Fibroblast of skin of back (primary cell): Measurements from ENCODE around the gene DCLK2. TPM values are rescaled to one million over a fixed set of nuclear protein-coding genes. Genes with fewer than 3 reads are reported as not detected.

Experiments used
- DNase-seq: peaks from one replicate; pipeline ENCODE4 v3.0.0-alpha.2; 2013
- polyA plus RNA-seq, 2 experiments: library from polyadenylated mRNA; unstranded; fragments of 120-200 nt; gene quantifications; one replicate each; pipeline ENCODE4 v1.2.1, GENCODE V29; 2013; ENCODE audit not compliant: insufficient read length in 2 of 2

Gene DCLK2
- 7.6 TPM for polyA plus RNA-seq (2013, experiment 1 of 2; ENCODE audit: insufficient read length)
- 6.3 TPM for polyA plus RNA-seq (2013, experiment 2 of 2; ENCODE audit: insufficient read length)

DNA sequence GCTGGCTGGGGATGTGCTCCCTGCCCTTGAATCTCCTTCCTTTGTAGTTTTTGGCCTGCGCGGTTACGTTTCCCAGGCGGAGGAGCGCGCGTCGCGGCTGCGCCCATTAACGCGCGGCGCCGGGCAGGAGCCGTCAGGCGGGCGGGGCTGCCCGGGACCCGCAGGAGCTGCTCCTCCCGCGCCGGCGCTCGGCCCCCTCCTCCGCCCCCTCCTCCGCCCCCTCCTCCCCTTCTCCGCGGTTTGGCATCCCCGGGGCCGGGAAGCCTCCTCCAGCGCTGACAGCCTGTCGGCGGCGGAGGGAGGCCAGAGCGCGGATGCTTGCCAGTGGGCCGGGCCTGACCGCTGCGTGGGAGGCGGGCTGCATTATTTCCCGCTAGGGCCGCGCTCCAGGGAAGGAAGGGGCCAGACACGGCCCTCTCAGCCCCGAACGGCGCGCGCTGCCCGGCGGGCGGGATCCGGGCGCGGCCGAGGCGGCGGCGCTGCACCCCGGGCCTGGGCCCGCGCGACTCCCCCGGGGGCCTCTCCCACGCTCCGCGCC lies at the start of gene DCLK2:
DCLK2 (plus strand) TSS at position 405 of the 538 bp plus-strand sequence. CDS start 583 bp downstream, outside the sequence.
- DNase-seq: peak; percentile 85

DNA sequence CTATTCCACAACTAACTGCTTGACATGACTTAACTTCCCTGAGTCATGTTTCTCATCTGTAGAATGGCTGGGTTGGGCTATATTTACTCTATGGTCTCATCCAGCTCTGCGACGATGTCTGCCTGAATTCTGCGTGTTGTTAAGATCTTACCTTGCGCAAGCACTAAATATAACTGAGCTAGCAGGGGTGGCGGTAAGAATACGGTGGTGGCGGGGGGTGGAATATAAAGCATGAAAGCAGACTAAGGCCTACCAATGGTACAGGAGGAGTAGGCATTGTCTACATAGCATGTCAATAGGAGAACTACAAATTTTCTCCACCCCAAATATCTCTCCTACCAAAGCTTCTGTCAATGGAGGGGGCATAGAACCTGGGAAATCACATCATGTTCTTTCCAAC lies 45.7 kb upstream of the DCLK2 start:
- no peak for DNase-seq

DNA sequence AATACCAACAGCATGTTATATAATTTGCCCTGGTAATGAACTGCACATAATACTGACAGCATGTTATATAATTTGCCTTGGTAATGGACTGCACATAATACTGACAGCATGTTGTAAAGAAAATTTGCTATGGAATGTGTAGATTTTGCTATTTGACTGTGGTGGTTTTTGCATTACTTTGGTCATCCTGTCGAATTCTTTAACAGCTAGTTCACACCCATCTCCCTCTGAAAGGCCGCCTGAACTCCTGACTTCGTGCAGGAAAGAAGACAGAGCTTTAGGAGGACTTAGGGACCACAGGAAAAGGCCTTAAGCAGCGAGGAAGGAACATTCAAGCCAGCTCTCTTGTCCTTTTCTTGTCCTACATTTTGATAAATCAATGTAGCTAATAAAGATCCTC lies 45.2 kb upstream of the DCLK2 start:
- DNase-seq: peak; percentile 68

DNA sequence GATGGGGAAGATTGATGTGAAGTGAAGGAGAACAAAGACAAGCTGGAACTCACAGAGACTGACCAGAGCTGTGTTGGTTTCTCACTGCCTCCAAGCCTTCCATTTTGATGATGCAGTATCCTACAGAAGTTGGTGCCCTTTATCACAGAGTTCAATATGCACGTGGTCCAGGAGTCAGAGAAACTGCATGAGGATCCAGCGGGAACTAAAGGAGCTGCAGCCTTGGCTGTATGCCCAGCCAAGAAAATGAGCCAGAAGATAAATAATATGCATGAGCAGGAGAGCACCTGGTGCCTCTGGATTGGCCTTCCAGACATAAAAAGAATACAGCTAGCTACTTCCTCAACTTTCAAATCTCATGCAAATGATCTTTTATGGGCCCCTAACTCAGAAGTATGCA lies 44.3 kb upstream of the DCLK2 start:
- DNase-seq: peak; percentile 30

DNA sequence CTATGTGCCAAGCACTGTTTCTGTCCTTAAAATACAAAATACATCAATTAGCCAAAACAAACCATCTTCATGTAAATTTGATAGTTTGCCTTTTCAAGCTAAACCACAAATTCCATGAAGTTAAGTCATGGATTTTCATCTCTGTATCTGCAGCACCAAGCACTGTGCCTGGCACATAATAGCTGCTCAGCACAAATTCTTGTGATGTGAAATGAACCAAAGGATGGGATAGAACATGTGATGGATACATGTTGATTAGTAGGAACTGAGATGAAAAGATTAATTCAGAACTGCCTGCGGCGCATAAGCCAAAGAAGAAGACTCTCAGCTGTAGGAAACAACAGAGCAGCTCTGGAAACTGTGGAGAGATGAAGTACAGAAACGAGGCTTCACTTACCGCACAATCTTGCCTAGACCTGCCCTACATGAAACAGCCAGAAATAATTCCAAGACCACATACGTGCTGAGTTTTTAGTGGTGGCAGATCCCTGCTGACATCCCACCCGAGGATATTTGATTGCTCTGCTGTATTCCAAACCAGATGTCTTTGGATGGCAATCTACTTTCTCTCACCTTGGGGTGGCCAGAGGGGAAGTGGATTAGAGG lies 40.9 kb upstream of the DCLK2 start:
- no peak for DNase-seq

DNA sequence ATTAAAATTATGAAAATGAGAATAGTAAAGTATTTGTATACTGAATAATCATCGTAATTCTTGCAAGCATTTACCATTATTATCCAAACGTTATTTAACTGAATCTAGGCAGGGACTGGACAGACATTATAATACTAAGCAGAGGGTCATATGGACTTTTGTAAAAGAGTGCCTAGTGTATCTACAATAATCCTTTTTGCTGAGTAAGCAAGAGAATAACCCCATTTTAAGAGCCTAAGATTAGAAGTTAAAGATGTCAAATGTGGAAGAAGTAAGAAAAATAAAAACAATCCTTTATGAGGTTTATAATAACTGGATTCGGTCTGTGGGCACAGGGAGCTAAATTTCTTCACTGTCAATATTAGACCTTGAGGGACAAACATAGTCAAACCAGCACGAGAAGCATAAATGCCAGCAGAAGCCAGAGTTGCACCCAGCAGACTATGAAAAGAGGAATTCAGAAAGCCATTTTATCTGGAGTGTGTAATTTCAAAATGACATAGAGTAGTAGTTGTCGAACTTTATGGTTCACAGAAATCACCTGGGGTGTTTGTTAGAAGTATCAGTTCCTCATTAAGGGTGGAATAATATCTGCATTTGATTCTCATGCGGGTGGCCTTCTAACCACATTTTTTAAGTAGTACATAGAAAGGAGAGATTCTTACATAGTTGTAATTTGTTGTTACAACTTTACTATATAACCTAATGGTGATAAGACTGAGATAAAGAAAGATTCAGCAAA lies 39.7 kb upstream of the DCLK2 start:
- no peak for DNase-seq

DNA sequence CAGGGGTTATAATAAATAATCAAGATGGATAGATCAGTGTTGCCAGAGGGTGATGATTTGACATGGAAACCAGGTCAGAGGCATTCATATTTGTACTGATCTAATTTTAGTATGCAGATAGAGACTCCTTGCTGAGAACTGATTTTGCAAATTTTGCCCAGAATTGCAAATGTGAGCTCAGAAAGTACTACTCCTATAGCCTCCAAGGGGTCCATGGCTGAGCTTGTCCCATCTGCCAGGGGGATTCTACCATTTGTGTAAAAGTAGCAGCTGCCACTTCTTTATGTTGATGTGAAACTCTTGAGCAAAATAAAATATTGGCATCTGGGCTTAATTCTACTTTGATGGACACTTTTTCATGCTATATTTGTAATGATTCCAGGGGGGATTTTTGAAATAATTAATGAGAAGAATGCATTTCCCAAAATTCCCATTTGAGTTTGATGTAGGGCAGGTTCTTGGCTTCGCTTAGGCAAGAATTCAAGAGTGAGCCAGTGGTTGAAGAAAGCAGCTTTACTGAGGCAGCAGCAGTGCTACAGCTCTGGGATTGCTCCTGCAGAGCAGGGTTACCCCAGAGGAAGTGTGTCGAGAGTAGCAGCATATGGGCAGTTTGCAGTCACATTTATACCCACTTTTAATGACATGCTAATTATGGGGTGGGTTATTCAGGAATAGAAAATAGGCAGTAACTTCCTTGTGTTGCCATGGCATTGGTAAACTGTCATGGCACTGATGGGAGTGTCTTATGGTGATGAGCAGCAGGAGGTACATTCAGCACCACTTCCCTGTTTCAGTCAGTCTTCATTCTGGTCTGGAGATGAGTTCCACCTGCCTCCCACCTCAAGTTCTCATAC lies 38.7 kb upstream of the DCLK2 start:
- no peak for DNase-seq

DNA sequence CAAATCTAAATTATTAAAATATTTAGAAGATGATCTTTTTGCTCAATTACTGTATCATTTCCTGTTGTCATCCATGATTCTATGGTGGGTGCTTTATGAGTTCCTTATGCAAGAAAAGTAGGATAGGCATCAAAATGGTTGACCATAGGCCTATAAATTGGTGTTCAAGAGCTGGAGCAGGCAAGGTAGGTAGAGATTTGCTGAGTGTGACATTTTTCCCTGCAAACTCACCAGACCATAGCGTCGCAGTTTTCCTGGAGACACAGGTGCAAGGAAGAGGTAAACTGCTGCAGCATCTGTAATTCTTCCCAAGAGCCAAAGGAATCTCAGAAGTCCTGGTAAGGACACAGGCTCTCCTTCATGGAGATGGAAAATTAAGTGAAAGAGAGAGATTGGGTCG lies 33.7 kb upstream of the DCLK2 start:
- no peak for DNase-seq

DNA sequence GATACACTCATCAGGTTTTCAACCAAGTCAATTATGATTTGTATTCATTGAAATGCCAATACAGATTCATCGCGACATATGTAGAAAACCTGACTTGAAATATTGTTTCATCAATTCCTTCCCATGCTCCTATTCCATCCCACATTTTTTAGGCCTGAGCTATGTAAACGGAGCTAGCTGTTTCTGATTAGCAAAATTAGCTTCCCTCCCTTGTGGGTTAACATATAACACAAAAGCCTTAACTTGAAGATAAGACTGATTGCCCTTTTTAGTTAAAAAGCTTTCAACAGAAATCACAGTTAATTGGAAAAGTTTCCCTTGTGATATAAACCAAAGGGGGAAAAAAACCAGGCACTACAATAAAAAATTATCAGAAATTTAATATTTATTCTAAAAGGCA lies 32.8 kb upstream of the DCLK2 start:
- DNase-seq: no peak

DNA sequence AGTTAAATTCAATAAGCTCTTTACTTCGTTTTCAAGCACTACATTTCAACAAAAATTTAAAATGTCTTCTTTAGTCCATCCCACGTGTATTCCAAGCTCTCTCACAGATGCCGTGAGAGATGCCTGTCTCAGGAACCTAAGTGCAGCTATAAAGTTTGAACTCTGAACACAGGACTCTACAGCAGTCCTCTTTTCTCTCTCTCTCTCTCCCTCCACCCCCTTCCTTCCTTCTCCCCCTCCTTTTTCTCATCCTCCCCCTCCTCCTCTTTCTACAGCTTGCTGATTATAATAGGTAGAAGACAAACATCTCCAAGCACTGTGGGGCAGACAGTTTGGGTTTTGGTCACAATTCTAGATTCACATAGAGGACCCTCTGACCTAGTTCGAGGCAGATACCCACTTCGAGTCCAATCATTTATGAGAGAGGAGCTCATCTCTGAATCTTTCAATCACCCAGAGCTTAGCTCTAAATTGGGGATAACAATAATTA lies 31.5 kb upstream of the DCLK2 start:
- no peak for DNase-seq

DNA sequence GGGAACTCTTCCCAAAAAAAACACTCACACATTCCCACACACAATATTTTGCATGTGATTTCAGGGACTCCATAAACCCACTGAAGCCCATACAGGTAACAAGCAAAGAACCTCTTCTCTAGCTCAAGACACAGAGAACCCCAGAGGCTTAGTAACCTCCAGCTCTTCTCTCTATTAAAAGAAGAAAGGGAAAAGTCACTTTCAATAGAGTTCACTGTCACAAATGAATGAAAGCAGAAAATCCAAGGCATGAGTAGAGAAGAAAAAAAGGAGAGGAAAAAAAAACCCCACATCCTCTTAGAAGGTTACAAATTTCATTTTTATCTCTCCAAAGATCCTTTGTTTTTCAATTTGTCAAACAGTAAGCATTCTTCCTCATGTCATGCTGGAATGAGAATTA lies 30.7 kb upstream of the DCLK2 start:
- no peak for DNase-seq

DNA sequence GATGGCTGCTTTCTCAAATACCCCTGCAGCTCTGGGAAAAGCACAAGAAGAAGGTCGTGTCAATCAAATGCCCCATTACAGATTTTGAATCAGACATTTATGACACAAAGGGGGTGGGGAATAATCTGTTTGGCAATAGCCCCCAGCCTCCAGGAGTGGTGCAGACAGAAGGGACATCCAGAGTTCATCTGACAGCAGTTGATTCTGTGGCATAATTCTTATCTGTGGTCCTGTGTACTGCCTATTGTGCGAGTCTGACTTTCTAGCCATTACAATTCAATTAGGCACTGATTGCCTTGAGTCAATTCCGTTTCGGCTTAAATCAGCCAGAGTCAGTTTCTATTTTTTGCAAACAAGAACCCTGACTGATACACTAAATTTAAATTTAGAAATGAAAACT lies 28.6 kb upstream of the DCLK2 start:
- no peak for DNase-seq

DNA sequence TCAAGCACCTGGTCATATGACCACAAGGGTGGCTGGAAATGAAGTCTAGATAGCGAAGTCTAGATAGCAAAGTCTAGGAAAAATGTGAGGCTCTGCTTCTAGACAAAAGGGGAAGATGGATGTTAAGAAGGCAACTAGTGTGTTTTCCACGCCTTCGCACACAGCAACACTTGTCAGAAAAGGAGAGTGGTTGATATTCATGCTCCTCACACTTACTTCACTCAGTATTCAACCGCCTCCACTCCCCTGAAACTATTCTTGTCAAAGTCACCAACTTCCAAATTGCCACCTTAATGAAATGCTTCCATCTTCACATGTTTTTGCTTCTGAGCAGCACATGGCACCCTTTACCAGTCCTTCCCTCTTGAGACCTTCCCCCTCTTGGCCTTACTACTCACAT lies 27.7 kb upstream of the DCLK2 start:
- no peak for DNase-seq

DNA sequence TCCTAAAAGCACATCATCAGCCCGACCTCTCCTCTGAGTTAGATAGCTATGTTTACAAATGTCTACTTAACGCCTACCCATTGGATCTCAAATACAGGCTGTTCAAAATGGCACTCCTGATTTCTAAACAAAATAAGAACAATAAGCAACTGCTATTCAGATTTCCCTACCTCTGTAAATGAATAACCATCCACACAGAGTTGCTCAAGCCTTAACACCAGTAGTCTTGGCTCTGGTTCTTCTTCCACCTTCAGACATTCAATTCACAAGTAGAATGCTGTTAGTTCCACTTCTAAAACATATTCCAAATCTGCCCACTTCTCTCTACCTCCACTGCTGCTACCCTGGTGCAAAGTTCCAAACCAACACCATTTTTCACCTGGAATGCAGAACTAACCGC lies 27.1 kb upstream of the DCLK2 start:
- DNase-seq: no peak

DNA sequence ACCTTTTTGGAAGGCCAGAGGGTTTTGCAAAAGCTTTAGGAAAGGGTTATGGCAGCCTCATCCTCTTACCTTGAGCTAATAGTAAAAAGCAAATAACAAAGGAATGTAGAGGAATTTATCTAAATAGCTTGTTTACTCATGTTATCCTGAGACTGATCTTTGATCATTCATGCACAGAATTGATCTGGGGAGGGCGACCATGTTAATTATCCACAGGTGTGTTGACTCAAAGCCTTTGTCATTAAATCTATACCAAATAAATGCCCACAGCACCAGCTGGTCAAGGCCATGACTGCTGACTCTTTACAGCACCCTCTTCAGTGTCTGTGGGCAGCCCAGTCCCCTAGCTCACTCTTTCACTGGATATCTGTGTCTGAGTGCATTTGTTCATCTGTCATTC lies 22.8 kb upstream of the DCLK2 start:
- no peak for DNase-seq

DNA sequence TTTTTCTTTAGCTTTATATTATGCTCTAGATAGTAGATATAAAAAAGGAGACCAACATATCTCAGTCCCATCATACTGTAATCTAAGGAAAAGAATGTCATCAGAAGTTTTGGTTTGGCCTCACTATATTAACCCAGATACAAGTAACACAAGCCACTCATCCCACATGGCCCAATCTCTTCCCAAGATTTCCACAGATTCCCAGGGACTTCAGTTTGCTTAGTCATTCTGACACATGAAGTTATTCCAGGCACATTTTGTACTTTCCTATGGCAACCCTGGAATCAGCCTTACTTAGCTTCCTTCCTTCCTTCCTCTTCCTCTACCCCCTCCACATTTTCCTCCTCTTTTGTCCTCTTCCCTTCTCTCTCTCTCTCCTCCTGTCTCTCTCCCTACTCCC lies 21.7 kb upstream of the DCLK2 start:
- DNase-seq: peak; percentile 78

DNA sequence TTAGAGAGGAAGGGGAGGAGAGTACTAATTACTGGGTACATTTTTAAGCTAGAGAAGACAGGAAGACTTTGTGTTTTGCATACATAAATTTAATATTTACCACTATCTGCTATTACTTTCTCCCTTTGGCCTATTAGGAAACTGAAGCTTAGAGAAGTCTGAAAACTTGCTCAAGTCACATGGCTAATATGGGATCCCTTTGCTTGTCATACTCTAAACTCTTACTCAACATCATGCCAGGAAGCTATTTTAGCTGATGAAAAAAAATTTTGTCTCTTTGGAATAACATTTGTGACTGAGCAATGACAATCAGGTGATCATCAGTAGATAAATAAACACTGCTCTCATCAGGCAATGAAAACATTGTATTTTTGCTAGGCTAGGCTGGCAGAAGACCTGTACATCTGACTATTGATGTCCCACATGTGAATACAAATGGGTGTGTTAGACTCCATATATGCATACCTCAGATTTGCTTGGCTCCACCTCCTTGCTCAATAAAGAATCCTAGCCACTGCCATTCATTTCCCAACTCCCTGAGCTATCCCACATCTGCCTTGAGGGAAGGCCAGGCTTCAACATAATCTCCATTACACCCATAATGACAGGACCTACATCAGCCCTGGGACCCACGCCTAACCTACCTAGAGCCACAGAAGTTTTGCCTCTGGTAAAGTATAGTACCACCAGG lies 17.0 kb upstream of the DCLK2 start:
- no peak for DNase-seq

DNA sequence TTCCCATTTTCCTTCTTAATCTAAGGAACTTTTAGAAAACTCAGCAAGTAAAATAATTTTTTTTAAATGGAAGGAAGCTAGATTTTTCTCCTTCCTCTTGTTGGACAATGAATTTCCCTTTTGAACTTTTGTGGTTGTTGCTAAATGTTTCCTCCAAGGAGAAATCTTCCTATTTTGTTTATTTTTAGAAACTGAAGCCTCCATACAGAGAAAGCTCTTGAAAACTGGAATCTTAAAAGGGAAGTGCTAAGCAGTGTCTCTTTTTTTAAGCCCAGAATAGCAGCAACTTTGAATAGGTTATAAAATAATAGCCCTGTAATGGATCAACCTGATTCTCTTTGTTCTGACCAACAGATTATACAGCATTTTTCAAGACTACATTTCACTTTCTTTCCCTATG lies 15.1 kb upstream of the DCLK2 start:
- no peak for DNase-seq

DNA sequence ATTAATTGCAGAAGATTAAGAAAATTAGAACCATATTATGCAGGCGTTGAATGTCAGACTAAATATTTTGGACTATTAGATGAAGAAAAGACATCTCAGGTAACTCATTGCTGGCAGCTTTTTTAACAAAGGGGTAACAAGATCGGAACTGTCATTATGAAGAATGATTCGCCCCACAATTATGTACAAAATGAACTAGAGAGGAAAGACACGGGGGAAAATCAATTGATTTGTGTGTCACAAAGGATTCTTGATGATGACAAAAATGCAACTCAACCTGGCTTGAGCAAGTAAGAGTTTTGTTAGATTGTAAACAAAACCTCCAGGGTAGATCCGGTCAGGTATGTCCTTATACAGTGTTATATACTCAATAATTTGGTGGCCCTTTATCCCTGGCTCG lies 12.5 kb upstream of the DCLK2 start:
- no peak for DNase-seq

DNA sequence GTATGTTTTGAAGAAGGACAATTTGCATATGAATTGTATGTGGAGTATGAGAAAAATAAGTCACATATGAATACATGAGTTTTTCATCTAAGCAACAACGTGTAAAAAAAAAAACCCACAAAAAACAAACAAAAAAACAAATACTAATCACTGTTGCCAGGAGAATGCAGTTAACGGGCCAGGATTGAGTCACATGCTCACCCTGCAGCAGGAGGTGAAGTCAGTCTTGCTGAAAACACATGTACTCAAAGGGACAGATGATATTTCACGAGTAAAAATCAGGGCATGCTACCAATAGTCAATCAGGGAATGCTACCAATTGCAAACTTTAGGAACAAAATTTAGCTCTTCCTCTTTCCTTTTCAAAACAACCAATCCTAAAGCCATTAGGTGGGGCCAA lies 10.4 kb upstream of the DCLK2 start:
- DNase-seq: no peak

DNA sequence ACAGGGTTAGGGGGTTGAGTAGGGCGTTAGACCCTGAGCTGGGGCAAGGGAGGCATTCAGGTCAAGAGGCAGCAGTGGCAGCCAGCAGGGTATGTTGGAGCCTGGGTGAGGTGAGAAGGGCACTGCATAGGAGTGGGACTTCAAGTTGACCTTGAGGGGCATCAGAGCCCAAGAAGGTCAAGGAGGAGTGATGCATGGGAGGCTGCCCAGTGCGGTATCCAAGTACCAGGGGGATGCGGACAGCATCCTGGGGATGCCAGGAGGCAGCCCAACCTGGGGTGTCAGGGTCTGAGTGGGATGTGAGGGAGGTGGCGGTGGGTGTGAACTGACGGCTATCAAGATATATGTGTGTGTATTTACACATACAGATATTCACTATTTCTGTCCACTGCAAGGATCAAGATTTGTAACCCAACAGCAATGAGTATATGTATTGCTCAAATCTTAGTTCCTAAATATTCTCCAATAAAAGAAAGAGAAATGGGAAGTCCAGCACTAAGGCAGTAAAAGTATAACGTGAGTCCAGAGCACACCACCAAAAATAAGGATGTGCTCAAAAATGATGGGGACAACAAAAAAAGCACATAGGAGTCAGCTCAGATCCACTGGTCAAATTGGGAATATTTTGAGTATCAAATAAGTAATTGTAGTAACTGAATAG lies 9.8 kb upstream of the DCLK2 start:
- no peak for DNase-seq

DNA sequence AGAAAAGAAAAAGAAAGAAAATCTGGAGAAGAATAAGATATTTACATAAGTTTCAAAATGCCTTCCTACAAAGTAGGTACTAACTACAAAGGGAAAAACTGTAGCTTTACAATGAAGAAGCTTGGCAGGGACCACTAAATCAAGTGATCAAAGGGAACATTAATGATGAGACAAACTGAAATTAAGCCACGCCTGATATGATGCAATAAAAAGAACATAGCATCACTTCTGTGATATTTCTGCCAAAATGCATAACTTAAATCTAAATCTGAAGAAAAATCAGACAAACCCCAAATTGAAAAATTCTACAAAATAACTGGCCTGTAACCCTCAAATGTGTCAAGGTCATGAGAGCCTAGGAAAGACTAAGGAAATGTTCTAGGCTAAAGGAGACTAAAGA lies 8.9 kb upstream of the DCLK2 start:
- no peak for DNase-seq
